OCI-LY3 (cell line): ENCODE data around the gene SERPINB13.

ENCODE experiments used
- EZH2phosphoT487 ChIP-seq: fragments of 200-600 bp; shearing (Covaris generic); IDR thresholded peaks from 2 replicates; pipeline ENCODE4 v1.6.1; 2018; ENCODE audit warnings: antibody characterized with exemption, mixed run types, low read depth
- TF ChIP-seq, protein P1 (sequence below): fragments of 200-600, 300-600 bp; sonication (generic); IDR thresholded peaks from 2 replicates; pipeline ENCODE4 v1.5.1; 2014; ENCODE audit warnings: antibody characterized with exemption, low read length, low read depth

GRCh38 chr18:63545000-63545399, 42.1 kb upstream of the SERPINB13 start:
- TF ChIP-seq, protein P1, sequence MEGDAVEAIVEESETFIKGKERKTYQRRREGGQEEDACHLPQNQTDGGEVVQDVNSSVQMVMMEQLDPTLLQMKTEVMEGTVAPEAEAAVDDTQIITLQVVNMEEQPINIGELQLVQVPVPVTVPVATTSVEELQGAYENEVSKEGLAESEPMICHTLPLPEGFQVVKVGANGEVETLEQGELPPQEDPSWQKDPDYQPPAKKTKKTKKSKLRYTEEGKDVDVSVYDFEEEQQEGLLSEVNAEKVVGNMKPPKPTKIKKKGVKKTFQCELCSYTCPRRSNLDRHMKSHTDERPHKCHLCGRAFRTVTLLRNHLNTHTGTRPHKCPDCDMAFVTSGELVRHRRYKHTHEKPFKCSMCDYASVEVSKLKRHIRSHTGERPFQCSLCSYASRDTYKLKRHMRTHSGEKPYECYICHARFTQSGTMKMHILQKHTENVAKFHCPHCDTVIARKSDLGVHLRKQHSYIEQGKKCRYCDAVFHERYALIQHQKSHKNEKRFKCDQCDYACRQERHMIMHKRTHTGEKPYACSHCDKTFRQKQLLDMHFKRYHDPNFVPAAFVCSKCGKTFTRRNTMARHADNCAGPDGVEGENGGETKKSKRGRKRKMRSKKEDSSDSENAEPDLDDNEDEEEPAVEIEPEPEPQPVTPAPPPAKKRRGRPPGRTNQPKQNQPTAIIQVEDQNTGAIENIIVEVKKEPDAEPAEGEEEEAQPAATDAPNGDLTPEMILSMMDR, result no peak
- no peak for TF ChIP-seq EZH2phosphoT487
